HepG2 (cell line): ENCODE data around the gene RASA3. TPM values are rescaled to one million over a fixed set of nuclear protein-coding genes. Genes with fewer than 3 reads are reported as not detected.

Experiments used
- ATAC-seq: fragments of 200-7000 bp; cut with Tn5 transposase; 3 replicates; pipeline ENCODE4 v1.9.1; 2020; ENCODE audit warnings: mild to moderate bottlenecking, moderate library complexity
- BruUV-seq: library from RNA; stranded (reverse); fragments of 400-500 nt; replicated peaks from 2 replicates; lab custom pipeline; 2021; lab: Mats Ljungman, UMichigan
- CTCF ChIA-PET: fragments of 300-600 bp; formaldehyde crosslinking; extraction: SDS; loops from one replicate; lab custom pipeline; 2021; ENCODE audit warnings: low total read pairs, inconsistent platforms, low intra/inter-chr PET ratio; lab: Yijun Ruan, JAX
- POLR2A ChIA-PET: fragments of 350-600 bp; sonication (Branson Sonifier 250); formaldehyde crosslinking; loops from one replicate; lab custom pipeline; 2020; ENCODE audit warnings: antibody characterized with exemption, inconsistent platforms; lab: Yijun Ruan, JAX
- DNase-seq: peaks from one replicate; pipeline ENCODE4 v3.0.0-alpha.2; 2015; ENCODE audit warnings: low spot score
- FAIRE-seq: peaks from 3 replicates; lab custom pipeline; 2011; peaks lifted over from hg19 to GRCh38; lab: Jason Lieb, UNC
- H2AFZ ChIP-seq: one replicate; pipeline ENCODE4 v1.6.1; 2011; ENCODE audit warnings: low read length, inconsistent platforms
- H3K27ac ChIP-seq: fragments of 300-600 bp; 3 replicates; pipeline ENCODE4 v1.8.0; 2011; ENCODE audit warnings: mixed run types, mild to moderate bottlenecking, mixed read lengths, low read length, inconsistent platforms; ENCODE audit not compliant: insufficient read depth; ENCODE audit errors: extremely low read length
- H3K27me3 ChIP-seq, 2 experiments: fragments of 200-600 bp in 1 of 2; 2 replicates in 1 of 2; 3 replicates in 1 of 2; pipeline versions ENCODE4 v1.6.0 to v1.8.0; 2011; ENCODE audit warnings: low read length in 2 of 2, mild to moderate bottlenecking in 2 of 2, moderate library complexity in 2 of 2, inconsistent platforms in 1 of 2; ENCODE audit not compliant: insufficient read depth in 2 of 2, control insufficient read depth in 1 of 2
- H3K36me3 ChIP-seq, 2 experiments: fragments of 200-600 bp in 1 of 2; replicated peaks in 1 of 2; 2 replicates in 1 of 2; 3 replicates in 1 of 2; pipeline versions ENCODE4 v1.5.1 to v1.8.0; 2011; ENCODE audit warnings: low read length in 2 of 2, inconsistent platforms in 1 of 2; ENCODE audit not compliant: insufficient read depth in 2 of 2, control insufficient read depth in 1 of 2
- H3K4me1 ChIP-seq: 2 replicates; pipeline ENCODE4 v1.5.1; 2012; ENCODE audit warnings: low read length, inconsistent platforms; ENCODE audit not compliant: insufficient read depth
- H3K4me2 ChIP-seq: 2 replicates; pipeline ENCODE4 v1.6.0; 2011; ENCODE audit warnings: low read depth, low read length, inconsistent platforms
- H3K4me3 ChIP-seq, 3 experiments: fragments of 200-600 bp in 1 of 3; sonication (generic), shearing (Covaris generic) in 1 of 3; replicated peaks in 1 of 3; 2 replicates each; pipeline ENCODE4 v1.5.1; 2011 to 2016; ENCODE audit warnings: low read length in 3 of 3, inconsistent platforms in 2 of 3, low read depth in 2 of 3, mild to moderate bottlenecking in 2 of 3, control low read depth in 1 of 3, mixed read lengths in 1 of 3; ENCODE audit not compliant: insufficient read depth in 1 of 3
- H3K79me2 ChIP-seq: one replicate; pipeline ENCODE4 v1.6.1; 2011; ENCODE audit warnings: low read length, inconsistent platforms; ENCODE audit not compliant: insufficient read depth
- H3K9ac ChIP-seq: 2 replicates; pipeline ENCODE4 v1.6.0; 2011; ENCODE audit warnings: mild to moderate bottlenecking, low read depth, low read length, inconsistent platforms; ENCODE audit not compliant: insufficient read depth
- H3K9me3 ChIP-seq: 2 replicates; pipeline ENCODE4 v1.5.1; 2012; ENCODE audit warnings: mild to moderate bottlenecking, low read length
- H4K20me1 ChIP-seq: 2 replicates; pipeline ENCODE4 v1.6.0; 2011; ENCODE audit warnings: inconsistent platforms, mild to moderate bottlenecking, low read length, moderate library complexity; ENCODE audit not compliant: insufficient read depth
- BCLAF1 ChIP-seq: fragments of 450-650 bp; IDR thresholded peaks from 2 replicates; pipeline ENCODE4 v1.6.1; 2017; ENCODE audit warnings: mild to moderate bottlenecking
- CSRNP2 ChIP-seq: sonication (generic); formaldehyde crosslinking; conservative IDR thresholded peaks from 2 replicates; pipeline ENCODE4 v1.8.0; 2022; ENCODE audit warnings: low read depth, missing genetic modification reagents
- MEF2D ChIP-seq: sonication (generic); formaldehyde crosslinking; IDR thresholded peaks from 2 replicates; pipeline ENCODE4 v1.5.1; 2020; ENCODE audit warnings: mild to moderate bottlenecking, missing genetic modification reagents
- SIX4 ChIP-seq: sonication (generic); formaldehyde crosslinking; IDR thresholded peaks from 2 replicates; pipeline ENCODE4 v1.4.0; 2020; ENCODE audit warnings: missing genetic modification reagents
- TOE1 ChIP-seq: sonication (generic); formaldehyde crosslinking; IDR thresholded peaks from 2 replicates; pipeline ENCODE4 v1.4.0; 2020; ENCODE audit warnings: mild to moderate bottlenecking, missing genetic modification reagents
- ZFP36 ChIP-seq: fragments of 150-350 bp; IDR thresholded peaks from 2 replicates; pipeline ENCODE4 v1.6.1; 2018; ENCODE audit warnings: borderline replicate concordance, low read length, low read depth; ENCODE audit not compliant: partially characterized antibody
- ZNF747 ChIP-seq: sonication (generic); formaldehyde crosslinking; IDR thresholded peaks from 2 replicates; pipeline ENCODE4 v1.8.1; 2023; ENCODE audit warnings: missing genetic modification reagents, mild to moderate bottlenecking, borderline replicate concordance
- WGBS: methylation state at CpG from one replicate; pipeline ENCODE4 v1.1.6; 2017; ENCODE audit warnings: low lambda C conversion rate; 5-methylcytosine and 5-hydroxymethylcytosine counted together
- in situ Hi-C: cut with HindIII; loops from 2 replicates; pipeline ENCODE4 v1.10.0; 2017; ENCODE audit warnings: low pct_unique_long_range_greater_than_20kb; ENCODE audit not compliant: extremely low pct_ligation_motif_present
- intact Hi-C: fragments of 100-400 bp; cut with micrococcal nuclease; formaldehyde crosslinking; loops from one replicate; pipeline ENCODE4 v1.10.0; 2022; ENCODE audit not compliant: unreplicated experiment
- polyA plus RNA-seq, 8 experiments: library from polyadenylated mRNA; depleted of rRNA in 3 of 8; stranded (reverse) in 7 of 8; unstranded in 1 of 8; fragments of >200 nt; fragmentation: Illumina TruSeq in 4 of 8; extraction: Trizol in 4 of 8; gene quantifications; 2 replicates each; pipeline versions ENCODE4 v1.2.1 to v1.2.3, GENCODE V29; 2011 to 2016; ENCODE audit warnings: low read depth in 4 of 8, missing spikeins in 1 of 8, mixed read lengths in 1 of 8; ENCODE audit not compliant: insufficient read depth in 1 of 8
- total RNA-seq, 5 experiments: library from RNA; depleted of rRNA; stranded (reverse); fragments of >200 nt; fragmentation: Illumina TruSeq; extraction: Trizol; gene quantifications; 2 replicates each; pipeline ENCODE4 v1.2.3, GENCODE V29; 2016; ENCODE audit warnings: low read depth in 1 of 5
- TF ChIP-seq, protein P1 (sequence below), 2 experiments: sonication (generic) in 1 of 2; formaldehyde crosslinking in 1 of 2; IDR thresholded peaks; 2 replicates each; pipeline versions ENCODE4 v1.4.0 to v1.6.1; 2016 to 2020; ENCODE audit warnings: borderline replicate concordance in 1 of 2, low read depth in 1 of 2, mild to moderate bottlenecking in 1 of 2, missing genetic modification reagents in 1 of 2

RASA3 gene
- total and polyA plus RNA-seq, 2 of the 13 experiments (the other 11 are each of a cell fraction or from before 2014, with no cell fraction given) = 0.05 TPM; not detected in 1

- no peak for DNase-seq
- H3K4me3 ChIP-seq = no peak overlapping the region
- H3K27ac ChIP-seq = no peak overlapping the region
- peaks cover 17 to 63% of the 10 kb centered on the region in 2 experiments for H3K27me3 ChIP-seq
- no peaks in the 10 kb centered on the region for H3K9me3 ChIP-seq
- TF ChIP-seq ZNF747 (CRISPR knock-in tag) = no peak
- no peak for TF ChIP-seq TOE1
- no peak for TF ChIP-seq CSRNP2
- TF ChIP-seq MEF2D (CRISPR knock-in tag) = no peak
- TF ChIP-seq, protein P1, sequence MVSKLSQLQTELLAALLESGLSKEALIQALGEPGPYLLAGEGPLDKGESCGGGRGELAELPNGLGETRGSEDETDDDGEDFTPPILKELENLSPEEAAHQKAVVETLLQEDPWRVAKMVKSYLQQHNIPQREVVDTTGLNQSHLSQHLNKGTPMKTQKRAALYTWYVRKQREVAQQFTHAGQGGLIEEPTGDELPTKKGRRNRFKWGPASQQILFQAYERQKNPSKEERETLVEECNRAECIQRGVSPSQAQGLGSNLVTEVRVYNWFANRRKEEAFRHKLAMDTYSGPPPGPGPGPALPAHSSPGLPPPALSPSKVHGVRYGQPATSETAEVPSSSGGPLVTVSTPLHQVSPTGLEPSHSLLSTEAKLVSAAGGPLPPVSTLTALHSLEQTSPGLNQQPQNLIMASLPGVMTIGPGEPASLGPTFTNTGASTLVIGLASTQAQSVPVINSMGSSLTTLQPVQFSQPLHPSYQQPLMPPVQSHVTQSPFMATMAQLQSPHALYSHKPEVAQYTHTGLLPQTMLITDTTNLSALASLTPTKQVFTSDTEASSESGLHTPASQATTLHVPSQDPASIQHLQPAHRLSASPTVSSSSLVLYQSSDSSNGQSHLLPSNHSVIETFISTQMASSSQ (IDR thresholded peaks at IDR 0.05; ENCODE audit: low read depth) = no peak
- TF ChIP-seq, protein P1 (CRISPR knock-in tag; IDR thresholded peaks at IDR 0.05; ENCODE audit: borderline replicate concordance) = no peak
- no peak for TF ChIP-seq BCLAF1
- no peak for TF ChIP-seq SIX4 (CRISPR knock-in tag)
- TF ChIP-seq ZFP36 = no peak
- H3K4me2 ChIP-seq = no peak overlapping the region
- BruUV-seq = no TSS peak
- ATAC-seq = no peak
- H3K4me1 ChIP-seq = no peaks in the 10 kb centered on the region
- intact Hi-C loops = no loop called here
- 14% methylated on average over 5 of the region's 9 CpGs for WGBS
- no peaks in the 10 kb centered on the region for H3K79me2 ChIP-seq
- H4K20me1 ChIP-seq = peaks cover 2% of the 10 kb centered on the region; the same call in 1 of the 2 replicates
- no peak overlapping the region for H2AFZ ChIP-seq
- ChIA-PET CTCF (no interaction called here), POLR2A (no interaction called here)
- in situ Hi-C loops = no loop called here
- no peak for FAIRE-seq
- no peaks in the 10 kb centered on the region for H3K36me3 ChIP-seq
- no peak overlapping the region for H3K9ac ChIP-seq
Measured at GRCh38 chr13:114129649-114130062, 2.8 kb downstream of the RASA3 start.
